ENCODE data around the gene SHF.
"Not testable (repeated sequence)": the region's sequence is repeated elsewhere in the genome, so short reads cannot be mapped to it uniquely, and the experiment has no call there.

SHF gene

GRCh38 chr15:45143946-45144345, 43.8 kb downstream of the SHF start:
- no peak for DNase-seq (ENCODE audit: low read depth)

GRCh38 chr15:45143056-45143455, 44.7 kb downstream of the SHF start:
- no peak for DNase-seq (ENCODE audit: low read depth)

- no peak for DNase-seq (ENCODE audit: low read depth)
Observed at GRCh38 chr15:45141386-45141785, 46.4 kb downstream of the SHF start.

GRCh38 chr15:45140557-45141250, 47.1 kb downstream of the SHF start:
- DNase-seq (ENCODE audit: low read depth), result no peak

DNA sequence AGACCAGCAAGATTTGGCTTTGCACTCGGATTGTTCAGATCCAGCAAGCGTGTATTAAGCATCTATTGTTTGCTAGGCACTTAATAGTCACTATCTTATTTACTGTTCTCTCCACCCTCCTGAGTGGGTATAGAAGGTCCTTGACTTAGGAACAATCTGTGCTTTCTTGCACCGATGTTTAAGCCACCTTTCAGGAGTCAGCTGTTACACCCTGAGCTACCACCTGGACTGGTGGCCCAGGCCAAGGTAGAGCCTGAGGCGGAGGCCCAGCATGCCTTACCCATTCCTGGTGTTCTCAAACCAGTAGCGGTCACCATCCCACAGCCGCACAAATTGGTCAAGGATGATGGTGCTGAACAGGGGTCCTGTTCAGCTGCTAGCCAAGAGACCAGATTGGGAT, 48.0 kb downstream of the SHF start:
- no peak for DNase-seq (ENCODE audit: low read depth)

- no peak for DNase-seq (ENCODE audit: low read depth)
Observed at GRCh38 chr15:45138814-45139765, 48.7 kb downstream of the SHF start.

GRCh38 chr15:45137703-45138102, 50.1 kb downstream of the SHF start:
- no peak for DNase-seq (ENCODE audit: low read depth)

GRCh38 chr15:45136378-45136764, 51.4 kb downstream of the SHF start:
- no peak for DNase-seq (ENCODE audit: low read depth)

DNA sequence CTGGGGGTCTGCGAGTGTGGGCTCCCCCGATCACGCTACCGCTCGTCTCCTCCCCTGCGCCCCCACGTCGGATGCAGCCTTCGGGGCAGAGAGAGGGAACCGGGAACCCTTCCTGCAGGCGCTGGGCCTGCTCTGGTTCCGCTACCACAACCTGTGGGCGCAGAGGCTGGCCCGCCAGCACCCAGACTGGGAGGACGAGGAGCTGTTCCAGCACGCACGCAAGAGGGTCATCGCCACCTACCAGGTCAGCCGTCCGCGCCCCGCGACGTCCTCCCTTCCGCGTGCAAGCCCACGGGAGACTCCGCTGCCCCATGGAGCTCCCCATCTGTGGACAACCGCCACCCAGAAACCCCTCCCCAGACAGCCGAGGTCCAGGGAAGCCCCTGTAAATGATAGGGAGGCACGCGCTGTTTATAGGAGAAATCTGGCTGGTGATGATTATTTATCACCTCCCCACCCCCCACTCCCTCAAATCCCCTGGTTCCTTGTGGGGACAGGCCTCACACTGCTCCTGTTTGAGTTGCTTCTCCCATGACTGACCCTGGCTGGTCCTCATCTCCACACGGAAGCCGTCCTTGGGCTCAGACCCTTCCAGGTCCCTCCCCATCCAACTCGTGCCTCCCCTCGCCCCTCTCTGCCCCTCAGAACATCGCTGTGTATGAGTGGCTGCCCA, 51.9 kb downstream of the SHF start:
- DNase-seq (ENCODE audit: low read depth), result not testable (repeated sequence)

- no peak for DNase-seq (ENCODE audit: low read depth)
Observed at GRCh38 chr15:45134682-45135604, 52.8 kb downstream of the SHF start.

- no peak for DNase-seq (ENCODE audit: low read depth)
Observed at GRCh38 chr15:45134046-45134445, 53.7 kb downstream of the SHF start.

DNA sequence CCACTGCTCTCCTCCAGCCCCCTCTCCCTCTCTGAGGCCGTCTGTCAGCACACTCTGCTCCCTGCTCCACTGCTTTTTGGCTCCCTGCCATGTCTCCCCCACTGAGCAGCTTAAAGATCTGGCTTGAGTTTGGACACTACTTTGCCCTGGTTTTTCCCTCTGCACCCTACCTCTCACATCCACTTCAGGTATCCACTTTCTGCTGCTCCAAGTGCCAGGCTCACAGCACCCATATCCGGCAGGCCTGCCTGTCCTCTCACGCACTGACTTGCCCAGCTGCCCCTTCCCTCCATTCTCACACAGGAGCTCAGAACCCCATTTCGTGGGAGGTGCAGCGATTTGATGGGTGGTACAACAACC, 54.2 kb downstream of the SHF start:
- no peak for DNase-seq (ENCODE audit: low read depth)

DNA sequence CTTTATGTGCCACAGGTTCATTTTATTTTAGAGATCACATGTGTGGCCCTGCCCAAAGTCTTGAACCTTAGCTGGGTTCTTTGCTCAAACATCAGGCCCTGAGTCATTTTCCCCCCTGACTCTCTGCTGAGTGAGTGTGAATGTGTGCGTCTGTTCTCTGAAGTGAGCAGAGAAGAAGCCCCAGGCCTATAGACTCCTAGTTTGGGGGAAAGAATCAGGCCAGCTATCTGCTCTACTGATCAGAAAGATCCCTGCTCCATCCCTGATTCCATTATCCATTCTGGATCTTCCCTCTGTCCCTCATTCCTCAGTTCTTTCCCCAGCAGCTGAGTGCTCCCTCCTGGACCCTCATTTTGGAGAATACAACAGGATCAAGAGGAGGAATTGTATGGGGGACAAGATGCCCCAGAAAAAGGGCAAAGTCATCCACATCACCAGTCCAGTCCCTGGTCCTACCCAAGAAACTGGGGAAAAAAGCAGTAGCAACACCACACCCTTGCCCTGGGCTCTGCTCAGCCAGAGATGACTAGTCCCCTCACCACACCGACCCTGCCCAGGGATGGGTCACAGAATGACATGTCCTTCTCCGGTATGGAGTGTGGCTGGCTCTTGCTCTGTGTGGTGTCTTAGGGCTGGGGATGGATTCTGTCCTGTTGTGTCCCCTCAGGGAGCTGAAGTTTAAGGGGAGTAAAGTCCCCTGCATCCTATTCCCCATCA, 54.8 kb downstream of the SHF start:
- no peak for DNase-seq (ENCODE audit: low read depth)

DNA sequence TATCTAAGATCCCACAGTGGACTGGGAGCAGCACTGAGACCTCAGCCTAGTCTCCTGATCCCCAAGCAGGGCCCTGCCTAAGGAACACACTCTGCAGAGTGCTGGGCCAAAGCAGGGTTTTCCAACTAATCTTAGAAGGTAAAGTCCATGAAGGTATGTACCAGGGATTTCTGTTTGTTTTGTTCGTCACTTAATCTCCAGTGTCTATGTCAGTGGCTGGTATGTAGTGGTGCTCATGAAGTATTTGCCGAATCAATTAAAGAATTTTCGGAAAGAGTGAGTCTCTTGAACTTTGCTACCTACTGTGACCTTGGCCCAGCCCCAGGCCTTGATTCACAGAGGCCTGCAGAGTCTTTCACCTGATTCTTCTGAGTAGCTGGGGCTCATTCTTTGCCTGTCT, 56.3 kb downstream of the SHF start:
- DNase-seq (ENCODE audit: low read depth), result no peak

GRCh38 chr15:45130291-45131000, 57.3 kb downstream of the SHF start:
- DNase-seq (ENCODE audit: low read depth), result no peak

- DNase-seq (ENCODE audit: low read depth), result no peak
Observed at GRCh38 chr15:45129651-45130129, 58.1 kb downstream of the SHF start, which contains the start of the genes DUOX1 and DUOXA1. DUOX1 (plus strand) TSS chr15:45129994; CDS start chr15:45131967, 1,973 bp downstream. DUOXA1 (minus strand) TSS chr15:45129879; CDS start chr15:45123014, 6,865 bp downstream.

DNA sequence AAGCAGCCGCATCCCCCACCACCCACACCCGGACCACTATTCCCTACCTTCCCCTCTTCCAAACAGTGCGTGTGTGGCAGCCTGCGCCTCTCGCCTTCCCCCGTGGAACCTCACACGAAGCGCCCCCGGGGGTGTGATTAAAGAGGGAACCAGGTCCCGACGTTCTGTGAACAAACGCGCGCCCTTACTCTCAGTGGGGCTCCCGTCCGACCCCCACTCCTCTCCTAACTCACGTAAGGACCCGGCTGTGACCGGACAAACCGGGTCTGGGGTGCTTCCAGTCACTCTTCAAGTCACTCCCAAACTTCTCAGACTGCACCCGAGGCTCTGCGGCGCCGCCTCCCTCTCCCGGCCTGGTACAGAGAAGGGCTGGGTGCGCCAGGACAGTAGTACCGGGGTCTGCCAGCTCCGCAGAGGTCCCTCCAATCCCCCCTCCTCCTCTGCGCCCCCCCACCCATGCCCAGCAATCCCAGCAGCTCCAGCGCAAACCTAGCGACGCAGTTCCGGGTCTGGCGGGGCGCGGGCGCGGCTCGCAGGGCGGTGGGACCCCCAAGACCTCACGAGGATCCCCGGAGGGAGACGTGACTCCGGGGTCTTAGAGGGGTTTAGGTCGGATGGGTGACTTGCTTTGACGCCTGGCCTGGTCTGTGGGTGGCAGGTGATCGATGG, 58.7 kb downstream of the SHF start:
- no peak for DNase-seq (ENCODE audit: low read depth)

GRCh38 chr15:45126535-45127158, 61.1 kb downstream of the SHF start:
- no peak for DNase-seq (ENCODE audit: low read depth)

DNA sequence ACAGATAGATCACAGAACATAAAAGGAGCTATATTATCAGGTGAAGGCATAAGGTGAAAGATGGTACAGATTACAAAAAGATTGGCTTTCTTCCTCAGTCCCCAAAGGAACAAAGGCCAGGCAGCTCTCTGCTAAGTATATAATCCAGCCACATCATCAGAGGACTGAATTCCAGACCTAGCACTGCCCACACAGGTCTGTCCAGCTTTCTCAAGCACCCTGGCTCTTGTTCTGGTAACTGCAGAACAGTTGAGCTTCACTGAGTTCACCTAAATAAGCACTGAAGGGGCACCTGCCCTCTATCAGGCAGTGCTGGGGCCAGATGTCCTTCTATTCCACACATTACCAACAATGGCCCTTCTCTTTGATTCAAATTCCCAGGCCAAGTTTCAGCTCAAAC, 64.4 kb downstream of the SHF start:
- no peak for DNase-seq (ENCODE audit: low read depth)

Measured in fibroblast of gingiva (primary cell).